ENCODE data around the gene FGF22.
"Not testable (repeated sequence)": the region's sequence is repeated elsewhere in the genome, so short reads cannot be mapped to it uniquely, and the experiment has no call there.

GRCh38 chr19:605061-605971 is 34.4 kb upstream of the FGF22 start:
- TF ChIP-seq MAX (IDR thresholded peaks at IDR 0.05; ENCODE audit: low read depth, low read length); POLR2A (IDR thresholded peaks at IDR 0.05; ENCODE audit: extremely low read depth, insufficient read length); MYC (IDR thresholded peaks at IDR 0.05; ENCODE audit: low read depth, low read length): not testable (repeated sequence)
- peak; percentile 17 for TF ChIP-seq CTCF (IDR thresholded peaks at IDR 0.05; ENCODE audit: low read depth, low read length)

Data from NB4 (cell line).